NCI-H1105 (cell line): ENCODE measurements around the gene MATN4.

Source experiments
- DNase-seq: peaks from one replicate; lab custom pipeline; 2025; lab: John Stamatoyannopoulos, UW

Gene MATN4

DNA sequence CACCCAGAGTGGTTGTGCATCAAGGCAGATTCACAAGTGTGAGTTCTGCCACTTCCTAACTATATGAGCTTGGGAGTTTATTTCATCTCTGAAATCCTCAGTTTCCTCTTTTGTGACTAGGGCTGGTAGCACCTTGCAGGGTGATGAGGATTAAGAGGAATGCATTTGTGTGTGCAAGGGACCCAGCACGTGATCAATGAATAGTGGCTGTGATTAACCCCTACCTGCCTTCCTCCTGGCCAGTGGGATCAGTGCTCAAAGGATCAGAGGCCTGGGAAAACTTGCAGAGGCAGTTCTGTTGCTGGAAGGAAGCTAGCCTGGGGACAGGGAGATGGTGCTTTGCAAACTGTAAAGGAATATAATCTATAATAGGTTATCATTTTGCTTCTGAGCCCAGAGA, 32.9 kb upstream of the MATN4 start:
- no peak for DNase-seq

DNA sequence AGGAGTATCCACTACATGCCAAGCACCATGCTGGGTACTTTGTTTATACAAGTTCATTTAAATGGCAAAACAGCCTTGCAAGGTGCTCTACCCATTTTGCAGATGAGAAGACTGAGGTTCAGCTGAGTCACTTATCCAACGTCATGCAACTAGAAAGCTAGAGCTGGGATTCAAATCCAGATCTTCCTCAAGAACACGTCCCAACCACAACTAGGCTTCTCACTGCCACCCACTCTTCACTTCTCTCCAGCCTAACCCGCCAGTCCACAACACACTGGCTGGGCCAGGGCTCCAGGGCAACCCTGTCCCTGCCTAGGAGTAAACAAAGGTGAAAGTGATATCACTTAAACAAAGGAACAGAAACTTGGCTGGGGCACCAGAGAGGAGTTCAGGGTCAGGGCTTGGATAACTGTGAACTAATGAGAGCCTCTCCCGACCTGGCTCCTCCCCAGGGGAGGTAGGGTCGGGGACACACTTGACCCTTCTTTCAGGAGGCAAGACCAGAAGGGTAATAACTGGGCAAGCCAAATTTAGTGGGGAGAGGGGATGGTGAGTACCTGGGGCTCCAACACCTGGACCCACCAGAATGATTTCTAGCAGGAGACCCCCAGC, 32.2 kb upstream of the MATN4 start:
- no peak for DNase-seq

DNA sequence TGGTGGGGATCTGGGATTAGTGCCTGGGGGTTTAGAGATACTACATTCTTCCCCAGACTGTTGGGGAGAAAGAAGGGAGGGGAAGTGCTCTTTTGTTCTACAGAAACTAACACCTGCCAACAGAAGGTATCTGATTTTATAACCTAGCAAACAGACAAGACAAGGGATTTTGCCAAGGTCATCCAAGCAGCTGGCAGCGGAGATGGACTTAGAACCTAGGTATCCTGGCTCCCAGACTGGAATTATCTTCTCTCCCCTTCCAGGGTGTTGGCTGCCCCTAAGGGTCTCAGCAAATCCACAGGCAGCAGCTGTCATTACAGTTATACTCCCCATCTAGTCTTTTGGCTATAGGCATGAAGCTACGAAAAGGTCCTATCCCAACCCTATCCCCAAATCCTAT, 31.7 kb upstream of the MATN4 start:
- DNase-seq, result no peak

DNA sequence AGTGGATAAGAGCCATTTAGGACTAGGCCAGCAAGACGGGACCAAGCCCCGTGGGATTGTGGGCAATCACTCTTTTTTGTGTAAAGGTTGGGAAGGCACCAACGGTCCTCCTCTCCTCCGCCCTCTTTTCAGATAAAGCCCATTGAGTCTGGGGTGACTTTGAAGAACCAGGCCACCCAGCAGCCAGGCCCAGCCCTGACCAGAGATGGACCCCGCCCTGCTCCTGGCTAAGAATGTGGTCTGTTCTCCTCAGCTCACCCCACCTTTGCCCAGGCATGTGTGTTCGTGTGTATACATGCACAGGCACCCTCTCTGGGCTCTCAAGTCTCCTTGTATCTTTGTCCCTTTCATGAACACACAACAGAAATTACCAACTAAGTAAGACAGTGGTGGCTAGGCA, 31.0 kb upstream of the MATN4 start:
- no peak for DNase-seq

DNA sequence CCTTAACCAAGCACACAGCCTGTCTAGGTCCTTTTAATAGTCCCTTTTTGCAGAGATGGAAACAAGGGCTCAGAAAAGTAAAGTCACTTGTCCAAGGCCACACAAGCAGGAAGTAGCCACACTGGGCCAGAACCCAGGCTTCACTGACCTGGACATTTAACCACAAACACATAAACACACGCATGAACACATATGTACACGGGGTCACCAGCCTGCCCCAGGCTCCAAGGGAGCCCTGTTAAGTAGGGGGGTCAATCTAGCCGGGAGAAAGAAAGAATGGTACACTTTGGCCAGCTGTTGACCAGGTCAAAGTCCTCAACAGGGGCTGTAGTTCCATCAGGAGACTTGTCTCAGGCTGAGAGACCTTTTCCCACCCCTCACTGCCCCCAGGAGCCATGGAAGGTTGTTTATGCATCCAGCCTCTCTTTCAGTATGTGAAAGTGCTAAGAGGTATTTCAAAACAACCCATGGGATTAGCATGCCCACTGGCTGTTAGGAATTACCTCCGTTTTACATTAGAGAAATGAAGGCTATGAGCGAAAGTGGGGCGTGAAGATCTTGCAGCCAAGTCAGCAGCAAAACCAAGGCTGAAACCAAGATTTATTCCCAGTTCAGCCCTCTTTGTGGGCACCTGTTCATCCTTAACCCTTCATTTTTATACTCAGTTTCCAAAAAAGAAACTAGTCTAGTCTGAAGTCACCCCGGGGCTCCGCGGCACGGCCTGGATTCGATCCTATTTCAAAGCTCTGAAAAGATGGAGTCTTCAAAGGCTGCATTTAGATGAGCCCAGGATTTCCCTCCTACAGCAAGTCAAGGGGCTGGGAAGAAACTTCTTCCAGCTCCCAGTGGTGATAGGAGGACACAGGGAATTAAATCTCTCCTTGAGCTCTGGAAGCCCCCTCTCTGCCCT, 30.3 kb upstream of the MATN4 start:
- DNase-seq, result no peak

GRCh38 chr20:45337367-45338120, 29.4 kb upstream of the MATN4 start:
- DNase-seq, result no peak

GRCh38 chr20:45336530-45337366, 28.6 kb upstream of the MATN4 start:
- no peak for DNase-seq

DNA sequence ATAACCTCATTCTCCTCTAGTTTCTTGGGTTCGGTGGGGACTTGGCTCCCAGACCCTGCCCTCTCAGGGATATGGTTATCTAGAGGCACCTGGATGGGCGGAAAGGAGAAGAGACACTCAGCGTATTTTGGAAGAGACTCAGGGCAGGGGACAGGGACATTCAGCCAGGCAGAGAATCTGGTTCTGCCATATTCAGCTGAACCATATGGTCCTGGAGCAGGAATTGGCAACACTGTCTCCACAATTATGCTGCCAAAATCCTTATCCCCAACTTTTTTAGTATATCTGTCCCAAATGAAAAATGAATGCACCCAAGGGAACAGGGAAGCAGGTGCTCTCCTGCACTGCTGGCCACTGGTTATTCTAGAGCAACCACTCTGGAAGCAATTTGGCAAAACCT, 22.4 kb upstream of the MATN4 start:
- no peak for DNase-seq

DNA sequence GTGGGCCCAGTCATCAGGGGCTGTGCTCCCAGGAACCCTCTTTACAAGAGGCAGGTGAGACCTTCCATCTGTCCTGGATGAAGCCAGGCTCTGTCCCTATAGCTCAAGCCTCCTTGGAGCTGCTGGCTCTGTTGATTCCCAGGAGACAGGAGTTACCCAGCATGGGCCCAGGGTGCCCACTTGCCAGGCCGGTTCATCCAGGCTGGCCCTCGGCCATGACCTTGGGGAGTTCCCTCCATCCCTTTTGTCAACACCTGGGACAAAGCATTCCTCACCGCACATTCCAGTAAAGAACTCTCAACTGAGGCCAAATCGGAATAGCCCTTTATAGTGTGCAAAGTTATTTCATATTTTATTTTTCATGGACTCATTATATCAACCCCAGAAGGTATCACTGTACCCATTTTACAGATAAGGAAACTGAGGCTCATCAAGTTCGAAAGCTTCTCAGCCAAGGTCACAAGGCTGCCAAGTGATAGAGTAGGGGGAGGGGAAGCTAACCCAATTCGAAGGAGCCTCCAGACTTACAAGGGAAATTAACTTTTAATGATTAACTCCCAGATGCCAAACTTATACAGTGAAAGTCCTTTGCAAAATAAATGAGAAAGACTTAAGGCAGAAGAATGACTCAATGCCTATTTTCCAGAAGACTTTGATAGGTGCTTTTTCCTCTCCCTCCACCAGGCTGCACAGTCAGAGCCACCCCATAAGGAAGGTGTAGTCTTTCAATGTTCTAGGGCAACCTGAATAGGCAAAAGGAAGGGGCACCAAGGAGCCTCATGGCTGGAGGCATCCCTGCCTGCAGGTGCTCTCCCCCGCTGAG, 21.6 kb upstream of the MATN4 start:
- DNase-seq, result no peak

GRCh38 chr20:45328451-45328850, 20.4 kb upstream of the MATN4 start:
- no peak for DNase-seq

GRCh38 chr20:45325371-45325770, 17.3 kb upstream of the MATN4 start:
- DNase-seq, result no peak

- no peak for DNase-seq
Observed at GRCh38 chr20:45323731-45324130, 15.6 kb upstream of the MATN4 start.

DNA sequence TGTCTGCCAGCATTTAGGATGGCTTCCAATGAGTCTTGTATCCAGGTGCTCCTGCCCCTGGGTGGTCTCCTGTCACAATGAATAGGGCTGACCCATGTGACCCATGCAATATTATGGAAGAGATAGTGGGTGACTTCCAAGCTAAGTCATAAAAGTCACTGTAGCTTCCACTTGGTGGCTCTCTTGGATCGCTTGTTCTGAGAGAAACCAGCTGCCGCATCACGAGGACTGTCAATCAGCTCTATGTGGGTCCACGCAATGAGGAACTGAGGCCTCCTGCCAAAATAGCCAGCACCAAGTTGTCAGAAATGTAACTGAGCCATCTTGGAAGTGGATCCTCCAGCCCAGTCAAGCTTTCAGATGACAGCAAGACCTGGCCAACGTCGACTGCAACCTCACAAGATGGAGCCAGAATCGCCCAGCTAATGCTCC, 14.9 kb upstream of the MATN4 start:
- DNase-seq, result no peak

DNA sequence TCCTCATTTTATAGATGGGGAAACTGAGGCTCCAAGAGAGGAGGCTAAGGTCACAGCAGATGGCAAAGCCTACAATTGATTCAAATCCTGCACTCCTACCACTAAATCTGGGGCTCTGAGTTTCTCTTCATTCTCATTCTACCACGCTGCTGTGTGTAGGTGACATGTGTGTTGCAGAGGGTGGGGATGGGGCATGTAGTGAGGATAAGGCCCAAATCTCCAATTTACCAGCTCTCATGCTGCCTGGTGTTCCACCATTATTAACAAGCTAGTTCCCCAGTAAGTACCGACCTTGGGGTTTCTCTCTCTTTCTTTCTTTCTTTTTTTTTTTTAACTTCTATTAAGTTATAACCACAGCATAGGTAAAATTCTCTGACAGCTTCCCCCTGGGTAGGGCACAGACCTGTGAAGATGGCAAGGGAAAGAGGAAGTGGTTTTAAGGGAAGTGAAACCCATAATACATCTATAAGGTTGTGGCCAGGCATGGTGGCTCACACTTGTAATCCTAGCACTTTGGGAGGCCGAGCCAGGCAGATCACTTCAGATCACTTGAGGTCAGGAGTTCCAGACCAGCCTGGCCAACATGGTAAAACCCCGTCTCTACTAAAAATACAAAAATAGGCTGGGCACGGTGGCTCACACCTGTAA, 13.0 kb upstream of the MATN4 start:
- DNase-seq, result no peak

- no peak for DNase-seq
Observed at GRCh38 chr20:45318948-45319347, 10.8 kb upstream of the MATN4 start.

GRCh38 chr20:45318386-45318939, 10.4 kb upstream of the MATN4 start:
- no peak for DNase-seq

DNA sequence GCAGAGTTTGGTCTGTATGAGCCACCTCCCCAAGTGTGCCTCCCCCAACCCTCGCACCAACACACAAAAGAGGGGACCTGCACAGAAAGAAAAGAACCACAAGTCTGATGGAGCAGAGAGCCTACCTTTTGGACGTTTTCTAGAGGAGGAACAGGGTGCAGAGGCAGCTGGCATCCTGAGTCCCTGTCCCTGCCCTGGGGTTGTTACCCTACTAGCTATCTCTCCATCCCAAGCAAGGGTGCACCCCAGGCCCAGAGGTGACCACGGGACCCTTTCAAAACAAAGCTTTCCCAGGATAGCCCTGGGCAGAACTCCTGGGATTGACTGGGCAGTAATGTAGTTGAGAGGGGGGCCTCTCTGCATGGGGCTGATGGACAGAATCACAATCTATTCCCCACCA, 9.7 kb upstream of the MATN4 start:
- no peak for DNase-seq

- DNase-seq, result no peak
Observed at GRCh38 chr20:45316150-45317080, 8.3 kb upstream of the MATN4 start.

- no peak for DNase-seq
Observed at GRCh38 chr20:45315672-45316071, 7.6 kb upstream of the MATN4 start.
